A673 (cell line): ENCODE measurements around the gene TOM1L2.

Source experiments
- CTCF ChIP-seq: fragments of 300-800, 200-600 bp; sonication (generic); conservative IDR thresholded peaks from 2 replicates; pipeline ENCODE4 v1.5.1; 2017; ENCODE audit warnings: low read depth, mild to moderate bottlenecking, antibody characterized with exemption, low read length, moderate library complexity, mixed read lengths
- EZH2 ChIP-seq: fragments of 200-600 bp; sonication (generic); IDR thresholded peaks from 2 replicates; pipeline ENCODE4 v1.6.1; 2017; ENCODE audit warnings: borderline replicate concordance, low read depth, mild to moderate bottlenecking, mixed read lengths, antibody characterized with exemption, low read length; ENCODE audit not compliant: poor library complexity, severe bottlenecking

GRCh38 chr17:17963694-17964436 lies 8.3 kb downstream of the TOM1L2 start:
- TF ChIP-seq CTCF (no peak), EZH2 (no peak)
